ENCODE data around the gene DNPH1. TPM values are rescaled to one million over a fixed set of nuclear protein-coding genes. Genes with fewer than 3 reads are reported as not detected.

The DNPH1 gene
- total and polyA plus RNA-seq, 4 donors, result 32.0 to 135 (median 84.5) TPM

GRCh38 chr6:43178951-43179830, 50.1 kb downstream of the DNPH1 start:
- TF ChIP-seq CTCF (IDR thresholded peaks at IDR 0.05; ENCODE audit: control extremely low read depth, extremely low read depth), result no peak
- H3K27ac ChIP-seq (ENCODE audit: low read depth in 1 of 2, low read length in 1 of 2), result no peak overlapping the region
- WGBS, 2 donors, result 93 to 97% methylated on average over 20 of the region's 20 CpGs
- DNase-seq (no peak), ATAC-seq (ENCODE audit: insufficient read depth, low FRiP score) (no peak)
- H3K36me3 ChIP-seq (ENCODE audit: control insufficient read depth in 4 of 4, insufficient read depth in 4 of 4, low read length in 4 of 4), result peaks cover 20 to 35% (median 31%) of the 10 kb centered on the region in 4 donors
- no peaks in the 10 kb centered on the region for H3K9me3 ChIP-seq (ENCODE audit: control insufficient read depth in 4 of 4, insufficient read depth in 3 of 4, low read length in 3 of 4)
- no peak overlapping the region for H3K4me3 ChIP-seq
- peaks cover 0 to 20% (median 4%) of the 10 kb centered on the region in 5 donors for H3K4me1 ChIP-seq (ENCODE audit: control insufficient read depth in 5 of 5, insufficient read depth in 5 of 5, low read length in 5 of 5)
- H3K9ac ChIP-seq (ENCODE audit: insufficient read depth in 1 of 2, low read length in 2 of 2), result no peak overlapping the region
- no peaks in the 10 kb centered on the region for H3K27me3 ChIP-seq (ENCODE audit: control insufficient read depth in 3 of 3, insufficient read depth in 3 of 3, low read length in 2 of 3)

- TF ChIP-seq CTCF (IDR thresholded peaks at IDR 0.05; ENCODE audit: control extremely low read depth, extremely low read depth), result no peak
- Histone ChIP-seq H3K9ac (ENCODE audit: insufficient read depth in 1 of 2, low read length in 2 of 2) (no peak overlapping the region), H3K27me3 (ENCODE audit: control insufficient read depth in 3 of 3, insufficient read depth in 3 of 3, low read length in 2 of 3) (no peaks in the 10 kb centered on the region), H3K4me1 (ENCODE audit: control insufficient read depth in 5 of 5, insufficient read depth in 5 of 5, low read length in 5 of 5) (peaks cover 0 to 29% (median 12%) of the 10 kb centered on the region in 5 donors), H3K27ac (ENCODE audit: low read depth in 1 of 2, low read length in 1 of 2) (no peak overlapping the region), H3K9me3 (ENCODE audit: control insufficient read depth in 4 of 4, insufficient read depth in 3 of 4, low read length in 3 of 4) (no peaks in the 10 kb centered on the region), H3K4me3 (no peak overlapping the region), H3K36me3 (ENCODE audit: control insufficient read depth in 4 of 4, insufficient read depth in 4 of 4, low read length in 4 of 4) (peaks cover 20 to 34% (median 31%) of the 10 kb centered on the region in 4 donors)
- 92% methylated on average over 11 to 12 of the region's 12 CpGs for WGBS, 2 donors
- no peak for ATAC-seq (ENCODE audit: insufficient read depth, low FRiP score)
- no peak for DNase-seq
These were observed 51.1 kb downstream of the DNPH1 start for GRCh38 chr6:43178150-43178549.

GRCh38 chr6:43176423-43176786, 52.9 kb downstream of the DNPH1 start:
- no peak for DNase-seq
- no peaks in the 10 kb centered on the region for H3K27me3 ChIP-seq (ENCODE audit: control insufficient read depth in 3 of 3, insufficient read depth in 3 of 3, low read length in 2 of 3)
- peaks cover 20 to 34% (median 31%) of the 10 kb centered on the region in 4 donors for H3K36me3 ChIP-seq (ENCODE audit: control insufficient read depth in 4 of 4, insufficient read depth in 4 of 4, low read length in 4 of 4)

More at GRCh38 chr6:43176423-43176786, 52.9 kb downstream of the DNPH1 start:
- H3K9ac ChIP-seq (ENCODE audit: insufficient read depth in 1 of 2, low read length in 2 of 2), result no peak overlapping the region
- 89 to 95% methylated on average over 6 of the region's 6 CpGs for WGBS, 2 donors
- no peak for TF ChIP-seq CTCF (IDR thresholded peaks at IDR 0.05; ENCODE audit: control extremely low read depth, extremely low read depth)
- no peak for ATAC-seq (ENCODE audit: insufficient read depth, low FRiP score)
- H3K9me3 ChIP-seq (ENCODE audit: control insufficient read depth in 4 of 4, insufficient read depth in 3 of 4, low read length in 3 of 4), result no peaks in the 10 kb centered on the region
- H3K4me1 ChIP-seq (ENCODE audit: control insufficient read depth in 5 of 5, insufficient read depth in 5 of 5, low read length in 5 of 5), result peaks cover 0 to 26% (median 16%) of the 10 kb centered on the region in 5 donors
- no peak overlapping the region for H3K4me3 ChIP-seq
- H3K27ac ChIP-seq (ENCODE audit: low read depth in 1 of 2, low read length in 1 of 2), result peak overlapping the region in 1 of 2 donors; percentile 43
